IMR-90 (cell line): ENCODE measurements around the gene C5orf52.
A peak's percentile ranks its signal among the peaks of the same experiment; 100 is the strongest.

Source experiments
- BHLHE40 ChIP-seq: fragments of 150-350 bp; IDR thresholded peaks from 2 replicates; pipeline ENCODE4 v1.6.1; 2016; ENCODE audit warnings: mild to moderate bottlenecking, low read depth, low read length
- CEBPB ChIP-seq: IDR thresholded peaks from 2 replicates; pipeline ENCODE4 v1.6.1; 2012; ENCODE audit warnings: low read depth, low read length, improper control_type of control experiment
- FOS ChIP-seq: fragments of 150-350 bp; IDR thresholded peaks from 2 replicates; pipeline ENCODE4 v1.6.1; 2016; ENCODE audit warnings: low read depth, low read length
- MAFK ChIP-seq: IDR thresholded peaks from 2 replicates; pipeline ENCODE4 v1.6.1; 2012; ENCODE audit warnings: low read depth, low read length, improper control_type of control experiment
- MAZ ChIP-seq: IDR thresholded peaks from 2 replicates; pipeline ENCODE4 v1.6.1; 2012; ENCODE audit warnings: low read depth, mild to moderate bottlenecking, low read length, improper control_type of control experiment, moderate library complexity, borderline replicate concordance
- MXI1 ChIP-seq: IDR thresholded peaks from 2 replicates; pipeline ENCODE4 v1.6.1; 2012; ENCODE audit warnings: low read depth, mild to moderate bottlenecking, low read length, moderate library complexity, borderline replicate concordance
- NFE2L2 ChIP-seq: fragments of 150-350 bp; IDR thresholded peaks from 2 replicates; pipeline ENCODE4 v1.6.1; 2016; ENCODE audit warnings: low read depth, mild to moderate bottlenecking, low read length
- POLR2A ChIP-seq: IDR thresholded peaks from 2 replicates; pipeline ENCODE4 v1.6.1; 2012; ENCODE audit warnings: mild to moderate bottlenecking, low read depth, low read length
- RAD21 ChIP-seq: IDR thresholded peaks from 2 replicates; pipeline ENCODE4 v1.6.1; 2012; ENCODE audit warnings: low read length, improper control_type of control experiment
- RFX5 ChIP-seq: IDR thresholded peaks from 2 replicates; pipeline ENCODE4 v1.8.0; 2012; ENCODE audit warnings: low read depth, mild to moderate bottlenecking, low read length, moderate library complexity
- SMC3 ChIP-seq: fragments of 150-350 bp; IDR thresholded peaks from 2 replicates; pipeline ENCODE4 v1.6.1; 2016; ENCODE audit warnings: low read depth, mild to moderate bottlenecking, antibody characterized with exemption, low read length, moderate library complexity
- USF2 ChIP-seq: fragments of 150-350 bp; IDR thresholded peaks from 2 replicates; pipeline ENCODE4 v1.6.1; 2017; ENCODE audit warnings: mild to moderate bottlenecking, antibody characterized with exemption, low read length, low read depth
- TF ChIP-seq, protein P1 (sequence below): conservative IDR thresholded peaks from 2 replicates; pipeline ENCODE4 v1.5.1; 2012; ENCODE audit warnings: mild to moderate bottlenecking, low read depth, low read length, improper control_type of control experiment

DNA sequence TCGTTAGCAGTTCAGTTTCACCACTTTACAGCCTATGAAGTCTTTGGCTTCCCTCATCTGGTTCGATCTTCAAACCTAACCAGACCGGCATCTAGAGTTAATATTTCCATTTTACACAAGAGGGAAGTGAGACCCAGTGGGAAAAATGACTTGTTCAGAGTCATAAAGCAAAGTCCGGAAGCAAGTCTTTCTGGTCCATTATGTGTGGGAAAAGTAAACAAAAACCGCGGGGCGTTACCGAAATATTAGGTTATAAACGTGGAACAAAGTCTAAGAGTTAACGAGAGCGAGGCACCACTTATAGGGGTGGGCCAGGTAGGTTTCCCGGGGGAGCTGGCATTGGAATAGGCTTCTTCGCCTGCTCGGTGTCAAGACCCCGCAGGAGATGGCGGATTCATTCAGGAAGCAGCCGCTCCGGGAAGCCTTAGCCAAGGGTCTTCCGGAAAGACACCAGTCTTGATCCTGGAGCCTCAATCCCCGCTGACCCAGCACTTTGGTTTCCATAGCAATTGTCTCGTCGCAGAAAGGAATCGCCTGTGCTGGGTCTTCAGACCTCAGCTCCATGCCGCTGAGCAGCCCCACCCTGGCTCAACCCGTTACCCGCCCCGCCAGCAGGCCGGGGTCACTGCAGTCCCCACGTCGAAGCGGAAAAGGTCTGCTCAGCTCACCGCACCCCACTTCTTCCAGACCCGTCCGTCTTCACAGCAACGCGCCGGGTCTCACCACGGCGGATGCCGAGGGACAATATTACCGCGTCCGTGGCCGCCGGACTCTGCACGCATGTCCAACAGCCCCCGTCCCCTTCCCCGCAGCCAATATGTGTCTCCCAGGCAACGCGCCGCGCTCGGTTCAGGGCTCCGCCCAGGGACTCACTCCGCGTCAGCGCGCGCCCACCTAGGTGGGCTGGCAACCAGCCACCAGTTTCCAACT lies at the start of gene C5orf52:
- TF ChIP-seq RAD21, result no peak
- no peak for TF ChIP-seq RFX5
- TF ChIP-seq BHLHE40, result no peak
- TF ChIP-seq, protein P1, sequence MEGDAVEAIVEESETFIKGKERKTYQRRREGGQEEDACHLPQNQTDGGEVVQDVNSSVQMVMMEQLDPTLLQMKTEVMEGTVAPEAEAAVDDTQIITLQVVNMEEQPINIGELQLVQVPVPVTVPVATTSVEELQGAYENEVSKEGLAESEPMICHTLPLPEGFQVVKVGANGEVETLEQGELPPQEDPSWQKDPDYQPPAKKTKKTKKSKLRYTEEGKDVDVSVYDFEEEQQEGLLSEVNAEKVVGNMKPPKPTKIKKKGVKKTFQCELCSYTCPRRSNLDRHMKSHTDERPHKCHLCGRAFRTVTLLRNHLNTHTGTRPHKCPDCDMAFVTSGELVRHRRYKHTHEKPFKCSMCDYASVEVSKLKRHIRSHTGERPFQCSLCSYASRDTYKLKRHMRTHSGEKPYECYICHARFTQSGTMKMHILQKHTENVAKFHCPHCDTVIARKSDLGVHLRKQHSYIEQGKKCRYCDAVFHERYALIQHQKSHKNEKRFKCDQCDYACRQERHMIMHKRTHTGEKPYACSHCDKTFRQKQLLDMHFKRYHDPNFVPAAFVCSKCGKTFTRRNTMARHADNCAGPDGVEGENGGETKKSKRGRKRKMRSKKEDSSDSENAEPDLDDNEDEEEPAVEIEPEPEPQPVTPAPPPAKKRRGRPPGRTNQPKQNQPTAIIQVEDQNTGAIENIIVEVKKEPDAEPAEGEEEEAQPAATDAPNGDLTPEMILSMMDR, result no peak
- no peak for TF ChIP-seq POLR2A
- TF ChIP-seq CEBPB, result no peak
- TF ChIP-seq SMC3, result no peak
- TF ChIP-seq NFE2L2, result no peak
- peak; percentile 14; the same call in 1 of the 2 replicates for TF ChIP-seq MAZ
- peak; percentile 34 for TF ChIP-seq MAFK
- no peak for TF ChIP-seq USF2
- TF ChIP-seq MXI1, result no peak
- TF ChIP-seq FOS, result no peak
